ENCODE measurements around the gene ZNF207.
A peak's percentile ranks its signal among the peaks of the same experiment; 100 is the strongest.
"Not testable (repeated sequence)": the region's sequence is repeated elsewhere in the genome, so short reads cannot be mapped to it uniquely, and the experiment has no call there.

ZNF207 gene

GRCh38 chr17:32349854-32350665, at the start of gene ZNF207:
TSS of gene ZNF207 (plus strand) at chr17:32350157. CDS start at chr17:32350286, 129 bp downstream.
- DNase-seq: peak; percentile 98

GRCh38 chr17:32302037-32302436, 47.9 kb upstream of the ZNF207 start:
- no peak for DNase-seq

- DNase-seq: peak; percentile 15
Observed at GRCh38 chr17:32302860-32303649, 46.9 kb upstream of the ZNF207 start.

GRCh38 chr17:32303781-32304288, 46.1 kb upstream of the ZNF207 start:
- no peak for DNase-seq

- DNase-seq: no peak
Observed at GRCh38 chr17:32305049-32305448, 44.9 kb upstream of the ZNF207 start.

- DNase-seq: peak; percentile 31
Observed at GRCh38 chr17:32307658-32308057, 42.3 kb upstream of the ZNF207 start.

- no peak for DNase-seq
Observed at GRCh38 chr17:32311028-32311536, 38.9 kb upstream of the ZNF207 start.

GRCh38 chr17:32314636-32315035, 35.3 kb upstream of the ZNF207 start:
- no peak for DNase-seq

- DNase-seq: peak; percentile 87
Observed at GRCh38 chr17:32315171-32315570, 34.8 kb upstream of the ZNF207 start.

GRCh38 chr17:32316653-32317052, 33.3 kb upstream of the ZNF207 start:
- DNase-seq: not testable (repeated sequence)

- no peak for DNase-seq
Observed at GRCh38 chr17:32317353-32317752, 32.6 kb upstream of the ZNF207 start.

- no peak for DNase-seq
Observed at GRCh38 chr17:32318071-32318470, 31.9 kb upstream of the ZNF207 start.

GRCh38 chr17:32319548-32319905, 30.4 kb upstream of the ZNF207 start:
- DNase-seq: peak; percentile 57

- DNase-seq: not testable (repeated sequence)
Observed at GRCh38 chr17:32320080-32320479, 29.9 kb upstream of the ZNF207 start.

- no peak for DNase-seq
Observed at GRCh38 chr17:32320847-32321246, 29.1 kb upstream of the ZNF207 start.

GRCh38 chr17:32323046-32323445, 26.9 kb upstream of the ZNF207 start:
- no peak for DNase-seq

- DNase-seq: no peak
Observed at GRCh38 chr17:32323811-32324491, 26.0 kb upstream of the ZNF207 start.

GRCh38 chr17:32327911-32328310, 22.0 kb upstream of the ZNF207 start:
- DNase-seq: no peak

GRCh38 chr17:32330147-32330546, 19.8 kb upstream of the ZNF207 start:
- no peak for DNase-seq

GRCh38 chr17:32331243-32332040, 18.5 kb upstream of the ZNF207 start:
- DNase-seq: no peak

- no peak for DNase-seq
Observed at GRCh38 chr17:32333187-32333586, 16.8 kb upstream of the ZNF207 start.

- DNase-seq: no peak
Observed at GRCh38 chr17:32335046-32335445, 14.9 kb upstream of the ZNF207 start.

All from NCI-H345 (cell line).